ENCODE results near the gene CLASP1.
"Not testable (repeated sequence)": the region's sequence is repeated elsewhere in the genome, so short reads cannot be mapped to it uniquely, and the experiment has no call there.

The CLASP1 gene

DNA sequence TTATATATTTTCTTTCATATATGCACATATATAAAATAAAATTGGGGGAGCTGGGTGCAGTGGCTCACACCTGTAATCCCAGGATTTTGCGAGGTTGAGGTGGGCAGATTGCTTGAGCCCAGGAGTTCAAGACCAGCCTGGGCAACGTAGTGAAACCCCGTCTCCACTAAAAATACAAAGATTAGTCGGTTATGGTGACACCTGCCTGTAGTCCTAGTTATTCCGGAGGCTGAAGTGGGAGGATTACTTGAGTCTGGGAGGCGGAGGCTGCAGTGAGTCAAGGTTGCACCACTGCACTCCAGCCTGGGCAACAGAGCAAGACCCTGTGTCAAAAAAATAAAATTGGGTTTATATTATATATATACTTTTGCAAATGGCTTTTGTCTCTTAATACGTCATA is 324.7 kb downstream of the CLASP1 start:
- DNase-seq (ENCODE audit: low read depth, low spot score) = no peak

DNA sequence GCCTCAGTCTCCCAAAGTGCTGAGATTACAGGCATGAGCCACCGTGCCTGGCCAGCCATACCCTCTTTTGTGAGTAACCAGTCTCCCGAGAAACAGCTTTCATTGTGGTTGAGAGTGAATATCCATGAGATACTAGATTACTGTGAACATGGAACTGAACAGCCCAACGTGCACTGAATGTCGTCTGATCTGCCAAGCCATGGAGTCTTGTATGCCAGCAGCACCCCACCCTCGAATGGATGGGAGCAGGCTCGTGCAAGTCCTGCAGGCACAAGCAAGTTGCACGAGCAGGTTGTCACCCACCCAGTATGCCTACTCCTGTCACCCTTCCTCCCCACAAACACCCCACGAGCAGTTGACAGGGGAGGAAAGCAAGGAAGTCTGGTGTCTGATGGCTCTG is 327.8 kb downstream of the CLASP1 start:
- no peak for DNase-seq (ENCODE audit: low read depth, low spot score)

DNA sequence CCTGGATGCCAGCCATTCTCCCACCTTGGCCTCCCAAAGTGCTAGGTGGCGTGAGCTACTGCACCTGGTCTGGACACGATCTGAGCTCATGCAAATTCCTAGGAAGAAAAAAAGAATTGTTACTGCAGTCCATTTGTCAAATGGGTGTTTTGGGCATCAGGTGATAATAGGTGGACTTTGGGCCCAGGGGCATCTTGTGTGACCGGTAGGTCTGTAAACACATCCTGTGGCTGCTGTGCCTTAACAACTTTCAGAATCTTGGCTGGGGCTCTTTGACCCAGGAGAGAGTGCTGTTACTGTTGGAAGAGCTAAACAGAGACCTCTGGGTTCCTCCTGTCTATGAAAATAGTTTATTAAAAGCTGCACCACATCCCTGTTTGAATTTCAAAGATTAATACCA is 329.3 kb downstream of the CLASP1 start:
- no peak for DNase-seq (ENCODE audit: low read depth, low spot score)

DNA sequence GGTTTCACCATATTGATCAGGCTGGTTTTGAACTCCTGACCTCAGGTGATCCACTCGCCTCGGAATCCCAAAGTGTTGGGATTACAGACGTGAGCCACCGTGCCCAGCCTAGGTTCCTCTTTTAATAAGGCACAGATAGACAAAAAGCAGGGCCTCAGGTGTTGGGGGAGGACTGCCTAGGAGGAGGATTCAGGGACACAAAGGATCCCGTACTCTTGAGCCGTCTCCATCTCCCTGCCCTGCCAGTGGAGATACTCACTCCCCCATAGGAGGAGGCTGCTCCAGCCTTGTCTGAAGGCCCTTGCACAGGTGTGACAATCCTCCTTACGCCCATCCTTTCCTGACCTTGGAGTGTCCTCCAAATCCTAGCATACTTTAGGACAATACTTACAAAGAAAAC is 332.3 kb downstream of the CLASP1 start:
- no peak for DNase-seq (ENCODE audit: low read depth, low spot score)

DNA sequence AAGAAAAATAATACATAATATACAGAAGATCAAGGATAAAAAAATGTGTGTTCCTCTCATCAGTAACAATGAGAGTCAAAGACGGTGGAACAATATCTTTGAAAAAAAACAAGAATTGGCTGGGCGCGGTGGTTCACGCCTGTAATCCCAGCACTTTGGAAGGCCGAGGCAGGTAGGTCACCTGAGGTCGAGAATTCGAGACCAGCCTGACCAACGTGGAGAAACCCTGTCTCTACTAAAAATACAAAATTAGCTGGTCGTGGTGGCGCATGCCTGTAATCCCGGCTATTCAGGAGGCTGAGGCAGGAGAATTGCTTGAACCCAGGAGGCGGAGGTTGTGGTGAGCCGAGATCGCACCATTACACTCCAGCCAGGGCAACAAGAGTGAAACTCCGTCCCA is 335.6 kb downstream of the CLASP1 start:
- DNase-seq (ENCODE audit: low read depth, low spot score) = not testable (repeated sequence)

DNA sequence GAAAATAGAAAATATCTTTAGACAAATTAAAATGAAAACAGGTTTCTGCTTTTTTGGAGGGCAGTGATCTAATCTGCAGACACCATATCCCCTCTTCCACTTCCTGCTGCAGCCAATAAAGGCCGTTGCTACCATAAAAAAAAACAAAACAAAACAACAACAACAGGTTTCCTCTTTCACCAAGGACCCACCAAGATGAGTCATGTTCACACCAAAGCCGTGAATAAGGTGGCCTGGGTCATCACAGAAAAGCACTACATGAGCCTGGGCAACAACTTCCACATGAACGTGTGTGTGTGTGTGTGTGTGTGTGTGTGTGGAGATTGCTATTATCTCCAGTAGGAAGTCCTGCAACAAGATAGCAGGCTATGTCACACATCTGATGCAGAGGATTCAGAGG is 339.5 kb downstream of the CLASP1 start:
- DNase-seq (ENCODE audit: low read depth, low spot score) = no peak

DNA sequence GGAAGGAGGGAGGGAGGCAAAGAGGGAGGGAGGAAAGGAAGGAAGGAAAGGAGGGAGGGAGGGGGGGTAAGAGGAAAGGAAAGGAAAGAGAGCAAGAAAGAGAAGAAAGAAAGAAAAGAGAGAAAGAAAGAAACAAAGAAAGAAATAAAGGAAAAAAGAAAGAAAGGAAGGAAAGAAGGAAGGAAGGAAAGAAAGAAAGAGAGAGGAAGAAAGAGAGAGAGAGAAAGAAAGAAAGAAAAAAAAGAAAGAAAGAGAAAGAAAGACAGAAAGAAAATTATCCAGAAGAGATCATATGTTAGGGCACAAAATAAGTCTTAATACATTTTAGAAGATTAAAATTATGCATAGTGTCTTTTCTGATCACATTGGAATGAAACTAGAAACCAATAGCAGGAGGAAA is 339.9 kb downstream of the CLASP1 start:
- DNase-seq (ENCODE audit: low read depth, low spot score) = no peak

DNA sequence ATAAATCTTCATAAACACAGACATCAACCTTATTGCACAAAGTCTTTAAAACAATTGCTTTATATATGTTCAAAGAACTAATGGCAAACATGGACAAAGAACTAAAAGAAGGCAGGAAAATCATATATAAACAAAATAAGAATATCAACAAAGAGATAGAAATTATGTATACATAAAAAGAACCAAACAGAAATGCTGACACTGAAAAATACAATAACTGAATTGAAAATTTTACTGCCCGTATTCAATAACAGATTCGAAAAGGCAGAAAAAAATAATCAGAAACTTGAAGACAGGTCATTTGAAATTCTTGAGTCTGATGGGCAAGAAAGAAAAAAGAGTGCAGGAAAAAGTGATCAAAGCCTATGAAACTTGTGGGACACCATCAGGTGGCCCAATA is 342.2 kb downstream of the CLASP1 start:
- no peak for DNase-seq (ENCODE audit: low read depth, low spot score)

DNA sequence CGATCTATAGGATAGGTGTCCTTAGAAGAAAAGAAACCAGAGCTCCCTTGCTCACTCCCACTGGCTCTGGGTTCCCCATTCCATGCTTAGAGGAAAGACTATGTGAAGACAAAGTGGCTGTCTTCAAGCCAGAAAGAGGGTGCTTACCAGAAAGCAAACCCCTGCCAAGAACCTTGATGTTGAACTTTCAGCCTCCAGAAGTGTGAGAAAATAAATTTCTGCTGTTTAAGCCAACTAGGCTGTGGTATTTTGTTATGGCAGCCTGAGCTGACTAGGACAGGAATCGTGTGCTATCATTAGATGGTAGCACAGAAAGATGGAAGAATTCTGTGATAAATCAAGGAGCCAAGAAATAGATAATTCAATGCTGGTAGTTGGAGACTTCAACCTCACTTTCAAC is 344.3 kb downstream of the CLASP1 start:
- DNase-seq (ENCODE audit: low read depth, low spot score) = no peak

DNA sequence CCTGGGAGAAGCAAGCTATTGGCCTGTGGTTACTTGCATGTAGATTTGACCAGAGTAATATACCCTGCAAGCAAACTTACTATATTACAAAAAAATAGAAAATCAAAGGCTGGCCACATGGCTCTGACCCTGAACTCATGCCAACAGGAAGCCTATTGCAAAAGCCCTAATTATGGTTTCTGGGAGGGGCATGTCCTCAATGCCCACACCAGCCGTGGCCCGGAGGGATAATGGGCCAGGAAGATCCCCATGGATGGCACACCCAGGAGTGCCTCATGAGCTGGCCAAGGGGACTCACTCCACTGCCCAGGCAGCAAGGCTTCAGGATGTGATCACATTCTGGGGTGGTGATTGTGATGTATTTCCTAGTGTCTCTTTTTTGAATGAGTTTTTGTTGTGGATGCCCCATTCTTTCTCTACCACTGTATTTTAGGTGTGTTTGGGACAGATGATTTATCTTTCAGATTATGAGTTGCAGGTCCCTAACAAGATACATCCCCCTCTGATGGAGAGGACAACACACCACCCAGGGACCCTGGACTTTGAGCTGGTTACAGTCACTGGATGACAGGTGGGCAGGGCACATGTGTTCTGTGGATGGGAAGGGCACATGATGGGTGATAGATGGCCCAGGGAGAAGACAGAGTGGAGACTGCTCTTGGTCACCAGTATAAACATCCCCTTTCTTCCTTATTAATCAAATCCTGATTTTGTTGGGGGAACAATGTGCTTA is 345.6 kb downstream of the CLASP1 start:
- DNase-seq (ENCODE audit: low read depth, low spot score) = no peak

DNA sequence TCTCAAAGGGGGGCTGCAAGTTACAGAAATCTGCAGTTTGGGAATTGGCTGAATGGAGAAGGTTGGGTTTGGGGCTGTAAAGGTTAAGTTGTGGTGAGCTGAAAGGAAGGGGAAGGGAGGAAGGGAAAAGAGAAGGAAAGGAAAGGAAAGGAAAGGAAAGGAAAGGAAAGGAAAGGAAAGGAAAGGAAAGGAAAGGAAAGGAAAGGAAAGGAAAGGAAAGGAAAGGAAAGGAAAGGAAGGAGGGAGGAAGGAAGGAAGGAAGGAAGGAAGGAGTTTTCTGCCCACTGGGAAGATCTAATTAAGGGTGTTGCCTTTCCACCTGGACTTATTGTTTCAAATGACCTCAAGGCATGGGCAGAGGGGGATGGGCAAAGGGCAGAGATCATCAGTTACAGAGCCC is 348.1 kb downstream of the CLASP1 start:
- DNase-seq (ENCODE audit: low read depth, low spot score) = not testable (repeated sequence)

DNA sequence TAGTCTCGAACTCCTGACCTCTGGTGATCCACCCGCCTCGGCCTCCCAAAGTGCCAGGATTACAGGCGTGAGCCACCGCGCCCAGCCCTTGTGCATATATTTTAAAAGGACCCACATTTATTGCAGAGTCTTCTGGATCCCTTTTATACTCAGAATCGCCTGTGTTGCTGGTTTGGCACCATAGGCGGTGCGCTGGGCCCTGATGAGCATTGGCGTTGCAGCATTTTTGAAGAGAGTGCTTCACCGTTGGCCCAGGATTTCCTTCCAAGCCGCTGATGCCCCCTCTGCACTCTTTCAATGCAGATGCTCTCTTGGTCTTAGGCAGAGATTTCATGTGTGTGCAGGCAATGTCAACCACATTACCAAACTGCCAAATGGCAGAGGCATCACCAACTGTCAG is 350.8 kb downstream of the CLASP1 start:
- no peak for DNase-seq (ENCODE audit: low read depth, low spot score)

DNA sequence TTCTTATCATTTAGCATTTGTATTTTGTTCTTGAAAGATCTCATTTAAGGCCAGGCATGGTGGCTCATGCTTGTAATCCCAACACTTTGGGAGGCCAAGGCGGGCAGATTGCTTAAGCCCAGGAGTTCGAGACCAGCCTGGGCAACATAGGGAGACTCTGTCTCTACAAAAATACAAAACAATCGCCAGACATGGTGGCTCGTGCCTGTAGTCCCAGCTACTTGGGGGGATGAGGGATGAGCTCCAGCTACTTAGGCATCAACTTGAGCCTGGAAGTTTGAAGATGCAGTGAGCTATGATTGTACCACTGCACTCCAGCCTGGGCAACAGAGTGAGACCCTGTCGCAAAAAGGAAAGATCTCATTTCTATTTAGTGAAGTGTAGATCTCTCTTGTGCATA is 351.4 kb downstream of the CLASP1 start:
- DNase-seq (ENCODE audit: low read depth, low spot score) = not testable (repeated sequence)

DNA sequence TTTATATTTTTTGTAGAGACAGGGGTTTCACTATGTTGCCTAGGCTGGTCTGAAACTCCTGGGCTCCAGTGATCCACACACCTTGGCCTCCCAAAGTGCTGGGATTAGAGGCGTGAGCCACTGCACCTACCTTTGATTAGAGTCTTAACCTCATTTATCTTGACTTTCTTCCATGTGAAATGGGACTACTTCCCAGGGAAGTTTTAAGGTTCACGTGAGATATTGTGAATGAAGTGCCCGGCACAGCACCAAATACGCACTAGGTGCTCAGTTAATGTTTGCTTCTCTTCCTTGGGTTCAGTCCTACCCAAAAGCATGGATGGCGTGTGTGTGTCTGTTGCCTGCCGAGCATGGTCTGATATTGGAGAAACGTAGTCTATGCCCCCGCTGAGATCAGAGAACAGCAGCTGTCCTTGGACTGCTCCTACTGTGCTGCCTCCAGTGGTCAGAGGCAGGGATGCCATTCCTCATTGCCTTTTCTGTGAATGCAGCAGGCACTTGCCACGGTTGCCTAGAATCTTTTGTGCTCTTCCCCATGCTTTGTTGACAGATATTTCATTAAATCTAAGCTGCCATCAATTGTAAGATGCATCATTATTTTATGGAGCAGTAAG is 351.9 kb downstream of the CLASP1 start:
- DNase-seq (ENCODE audit: low read depth, low spot score) = peak; percentile 40

DNA sequence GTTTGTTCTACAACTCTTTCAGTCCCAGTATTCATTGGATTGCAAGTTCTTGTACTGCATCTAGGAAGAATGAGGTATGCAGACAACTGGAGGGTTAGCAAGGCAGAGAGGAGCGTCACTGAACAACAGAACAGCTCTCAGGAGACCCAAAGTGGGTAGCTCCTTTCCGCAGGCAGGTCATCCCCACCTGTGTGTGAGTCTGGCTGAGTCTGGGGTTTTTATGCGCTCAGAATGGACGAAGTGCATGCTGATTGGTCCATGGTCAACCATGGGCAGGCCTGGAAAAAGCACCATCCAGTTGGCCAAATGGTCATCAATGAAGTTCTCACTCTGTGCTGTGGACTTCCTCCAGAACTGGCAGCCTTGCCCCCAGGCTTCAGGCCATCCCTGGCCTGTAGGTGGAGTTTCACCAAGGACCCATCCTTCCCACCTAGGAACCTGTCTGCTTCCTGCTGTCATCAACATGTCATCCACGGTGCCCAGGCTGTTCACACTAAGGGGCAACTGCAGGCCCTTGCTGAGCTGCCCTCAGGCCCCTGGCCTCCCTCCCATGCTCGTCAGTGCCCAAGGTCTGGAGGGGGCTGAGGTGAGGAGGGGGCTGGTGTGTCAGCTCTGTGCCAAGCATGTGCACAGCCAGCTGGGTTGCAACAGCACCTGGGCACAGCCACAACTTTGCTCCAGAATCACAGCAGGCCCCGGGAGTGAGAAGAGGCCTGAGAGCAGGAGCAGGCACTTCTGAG is 353.2 kb downstream of the CLASP1 start:
- DNase-seq (ENCODE audit: low read depth, low spot score) = no peak

DNA sequence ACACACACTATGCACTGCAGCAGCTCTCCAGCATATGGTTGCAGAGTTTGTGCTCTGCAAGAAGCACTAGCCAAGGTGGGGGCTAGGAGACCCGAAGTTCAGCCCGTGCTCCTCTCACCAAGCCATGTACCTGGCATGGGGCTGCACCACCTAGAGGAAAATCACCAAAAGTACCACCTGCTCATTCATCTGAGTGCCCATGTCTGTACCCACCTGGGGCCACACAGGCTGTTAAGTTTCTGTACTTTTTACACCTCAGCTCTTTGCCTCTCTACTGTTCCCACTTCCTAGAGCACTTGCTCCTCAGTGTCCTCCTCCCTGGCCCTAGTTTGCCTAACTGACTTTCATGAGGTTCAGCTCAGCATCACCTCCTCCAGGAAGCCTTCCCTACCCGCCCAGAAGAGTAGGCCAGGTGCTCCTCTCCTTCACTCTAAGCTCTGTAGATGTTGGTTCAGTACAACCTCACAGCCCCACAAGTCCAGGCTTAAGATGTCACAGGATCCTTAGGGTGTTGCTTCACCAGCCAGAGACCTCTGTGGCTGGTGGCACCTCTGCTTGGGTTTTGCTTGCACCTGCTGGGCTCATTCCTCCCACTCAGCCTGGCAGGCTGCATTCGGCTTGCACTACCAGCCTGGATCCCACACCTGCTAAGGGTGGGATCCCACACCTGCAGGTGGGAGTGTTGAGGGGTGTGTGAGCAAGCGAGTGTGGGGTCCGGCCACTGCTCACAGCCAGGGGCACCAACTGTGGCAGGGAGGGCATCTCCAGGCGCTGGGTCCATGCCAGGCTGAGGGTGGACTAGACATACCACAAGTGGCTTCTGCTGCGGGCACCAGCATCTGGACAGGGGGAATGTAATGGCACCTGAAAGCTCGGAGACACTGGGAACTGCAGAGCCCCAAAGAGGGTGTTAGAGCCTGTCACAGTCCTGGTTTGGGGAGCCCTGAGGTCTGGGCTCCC is 354.1 kb downstream of the CLASP1 start:
- DNase-seq (ENCODE audit: low read depth, low spot score) = no peak

DNA sequence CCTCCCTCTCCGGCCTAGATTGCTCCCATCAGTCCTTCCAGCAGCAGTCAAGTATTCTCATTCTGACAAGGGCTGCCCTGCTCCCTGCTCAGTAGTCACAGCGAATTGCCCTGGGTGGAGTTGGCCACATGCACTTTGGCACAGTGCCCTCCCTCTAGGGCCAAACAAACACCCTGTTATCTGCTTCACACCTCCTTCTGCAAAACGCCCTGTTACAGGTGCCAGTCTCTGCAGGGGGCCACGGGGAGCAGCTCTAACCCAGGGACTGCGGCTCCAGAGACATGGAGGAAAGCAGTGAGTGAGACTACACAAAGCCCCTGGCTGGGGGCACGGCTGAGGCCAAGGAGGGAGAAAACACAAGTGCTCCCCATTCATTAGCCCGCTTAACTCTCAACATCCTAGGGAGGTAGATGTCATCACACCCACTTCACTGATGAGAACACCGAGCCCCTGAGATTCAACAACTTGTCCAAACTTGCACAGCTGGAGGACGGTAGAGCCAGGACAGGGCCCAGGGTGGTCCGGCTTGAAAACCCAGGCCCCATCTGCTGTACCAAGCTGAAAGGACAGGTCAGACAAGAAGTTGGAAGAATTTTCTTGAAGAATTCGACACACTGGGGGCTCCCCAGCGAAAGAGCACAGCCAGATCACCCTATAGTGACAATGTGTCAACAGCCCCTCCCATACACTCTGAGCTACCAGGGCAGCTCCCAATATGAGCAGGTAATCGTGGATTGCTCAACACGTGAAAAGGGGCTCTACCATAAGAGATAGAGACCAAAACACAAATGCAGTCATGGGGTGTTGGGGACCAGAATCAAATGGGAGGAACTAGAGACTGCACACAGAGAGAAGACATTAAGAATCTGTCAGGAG is 355.6 kb downstream of the CLASP1 start:
- DNase-seq (ENCODE audit: low read depth, low spot score) = no peak

DNA sequence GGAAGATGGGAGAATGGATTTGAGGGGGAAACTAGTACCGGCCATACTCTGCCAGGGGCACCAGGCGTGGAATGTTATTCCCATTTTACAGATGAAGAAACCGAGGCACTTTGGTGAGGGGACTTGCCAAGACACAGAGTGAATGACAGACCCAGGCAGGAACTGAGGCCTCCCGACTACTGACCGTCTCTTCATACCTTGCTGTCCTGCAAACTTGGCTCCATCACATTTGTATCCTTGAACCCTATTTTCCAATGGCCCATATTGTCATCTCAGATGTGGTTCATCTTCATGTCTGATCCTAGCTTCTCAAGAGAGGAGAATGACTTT is 358.0 kb downstream of the CLASP1 start:
- no peak for DNase-seq (ENCODE audit: low read depth, low spot score)

DNA sequence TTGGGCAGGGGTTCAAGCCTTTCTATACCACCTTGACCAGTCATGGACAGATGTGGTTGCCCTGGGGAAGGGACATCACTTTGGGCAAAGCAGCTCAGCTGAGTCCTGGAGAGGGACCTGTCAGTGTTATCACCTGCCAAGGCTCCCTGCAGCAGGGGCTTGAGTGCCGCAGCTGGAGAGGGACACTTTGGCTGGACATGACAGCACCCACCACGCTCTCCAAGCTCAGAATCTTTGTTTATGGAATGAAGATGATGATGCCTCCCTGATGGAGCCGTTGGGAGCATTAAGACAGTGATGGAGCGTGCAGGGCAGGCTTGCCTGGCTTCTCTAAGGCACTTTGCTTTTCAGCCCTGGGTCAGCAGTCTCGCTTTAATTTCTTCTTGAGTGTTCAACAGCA is 360.0 kb downstream of the CLASP1 start:
- DNase-seq (ENCODE audit: low read depth, low spot score) = no peak

DNA sequence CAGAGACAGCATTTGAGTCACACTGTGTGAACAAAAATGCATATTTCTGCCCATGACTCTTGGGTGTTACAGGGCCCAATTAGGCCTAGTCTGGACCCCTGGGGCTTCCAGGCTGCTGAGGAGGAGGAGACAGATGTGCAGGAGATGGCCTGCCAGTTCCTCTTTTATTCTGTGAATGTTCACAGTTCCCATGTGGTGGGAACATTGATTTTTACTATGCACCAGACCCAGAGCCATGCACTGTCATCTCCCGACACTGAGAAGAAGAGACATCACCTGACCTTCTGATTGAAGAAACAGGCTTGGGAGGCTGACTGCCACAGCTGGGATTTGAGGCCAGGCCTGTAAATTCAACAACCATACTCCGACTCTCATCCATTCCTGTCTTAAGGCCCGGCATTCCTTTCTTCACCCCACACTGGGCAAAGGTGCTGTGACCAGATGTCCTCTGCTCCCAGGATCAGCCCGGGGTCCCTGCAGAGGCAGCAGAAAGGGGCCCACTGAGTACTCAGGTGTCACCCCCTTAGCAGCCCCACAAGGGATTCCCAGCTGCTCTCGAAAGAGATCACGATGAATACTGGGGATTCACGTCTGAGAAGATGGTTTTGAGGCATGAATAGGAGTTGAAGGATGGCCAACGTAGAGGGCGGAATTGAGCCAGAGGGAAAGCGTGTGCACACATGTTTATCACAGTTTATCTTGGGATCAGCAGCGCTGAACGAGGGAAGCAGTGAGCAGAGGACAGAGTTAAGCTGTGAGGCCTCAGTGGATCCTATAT is 360.6 kb downstream of the CLASP1 start:
- DNase-seq (ENCODE audit: low read depth, low spot score) = no peak
